ENCODE results near the gene HOXD9. TPM values are rescaled to one million over a fixed set of nuclear protein-coding genes. Genes with fewer than 3 reads are reported as not detected.

HOXD9 gene
- total RNA-seq, 1 experiment from 2014 or later, result not detected

DNA sequence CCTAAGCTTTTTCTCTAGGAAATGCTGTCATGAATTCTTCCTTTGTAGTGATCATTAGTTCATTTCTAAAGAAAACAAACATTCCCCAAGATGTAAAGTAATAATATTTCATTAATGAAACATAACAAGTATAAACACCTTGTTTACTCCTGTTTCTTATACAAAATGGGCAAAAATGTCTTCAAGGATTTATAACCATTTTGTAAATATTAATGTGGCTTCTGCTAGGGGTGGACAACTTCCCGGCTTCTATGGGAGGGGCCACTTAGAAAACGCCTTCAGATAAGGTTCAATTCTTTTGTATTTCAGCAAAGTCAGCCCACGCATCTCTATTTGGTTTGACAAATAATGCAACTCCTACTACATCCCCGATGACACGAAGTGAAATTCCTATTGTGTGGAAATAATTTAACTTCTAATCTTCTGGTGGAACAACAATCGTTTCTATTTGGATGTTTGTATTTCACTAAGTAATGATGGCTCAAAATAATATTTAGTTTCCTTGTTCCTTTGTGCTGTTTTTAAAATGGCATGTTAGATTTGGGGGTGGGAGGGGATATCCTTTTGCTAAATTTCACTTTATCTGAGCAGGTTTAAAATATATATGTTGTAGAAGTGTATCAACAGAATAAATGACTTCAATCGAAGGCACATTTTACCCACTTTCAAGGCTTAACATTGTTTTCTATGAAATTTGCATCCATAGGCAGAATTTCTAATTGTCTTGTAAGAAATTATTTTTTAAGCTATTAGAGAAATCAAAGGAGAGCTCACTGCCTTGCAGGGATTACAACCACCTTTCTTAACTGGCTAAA lies 51.3 kb downstream of the HOXD9 start:
- Histone ChIP-seq H3K9me3 (no peaks in the 10 kb centered on the region), H3K36me3 (ENCODE audit: control insufficient read depth, insufficient read depth, low read length) (no peaks in the 10 kb centered on the region), H3K4me3 (ENCODE audit: low read depth, low read length) (no peak overlapping the region), H3K4me1 (peaks cover 7% of the 10 kb centered on the region; the same call in 1 of the 2 replicates), H3K27me3 (replicated peaks; ENCODE audit: control insufficient read depth, insufficient read depth, low read length) (peaks cover 3% of the 10 kb centered on the region; the same call in 1 of the 2 replicates)
- Mint-ChIP-seq H3K36me3 (ENCODE audit: insufficient read depth, unreplicated experiment) (no peaks in the 10 kb centered on the region), H3K9me3 (ENCODE audit: unreplicated experiment) (no peaks in the 10 kb centered on the region), H3K4me3 (ENCODE audit: unreplicated experiment) (peak overlapping the region; percentile 37), H3K4me1 (ENCODE audit: low read depth, unreplicated experiment) (no peaks in the 10 kb centered on the region), H3K27me3 (ENCODE audit: insufficient read depth, unreplicated experiment) (peaks cover 9% of the 10 kb centered on the region), H3K27ac (ENCODE audit: unreplicated experiment) (no peak overlapping the region)
- no peak for DNase-seq
- intact Hi-C loops (cut with micrococcal nuclease; ENCODE audit: unreplicated experiment), result no loop called here
- CTCF ChIA-PET, result interaction anchor here (0.5 to 0.6 kb wide), 2 partner anchors 272 to 281 kb away, joined by 3 to 4 read pairs; no protein-coding TSS in a partner anchor
- TF ChIP-seq, protein P1, sequence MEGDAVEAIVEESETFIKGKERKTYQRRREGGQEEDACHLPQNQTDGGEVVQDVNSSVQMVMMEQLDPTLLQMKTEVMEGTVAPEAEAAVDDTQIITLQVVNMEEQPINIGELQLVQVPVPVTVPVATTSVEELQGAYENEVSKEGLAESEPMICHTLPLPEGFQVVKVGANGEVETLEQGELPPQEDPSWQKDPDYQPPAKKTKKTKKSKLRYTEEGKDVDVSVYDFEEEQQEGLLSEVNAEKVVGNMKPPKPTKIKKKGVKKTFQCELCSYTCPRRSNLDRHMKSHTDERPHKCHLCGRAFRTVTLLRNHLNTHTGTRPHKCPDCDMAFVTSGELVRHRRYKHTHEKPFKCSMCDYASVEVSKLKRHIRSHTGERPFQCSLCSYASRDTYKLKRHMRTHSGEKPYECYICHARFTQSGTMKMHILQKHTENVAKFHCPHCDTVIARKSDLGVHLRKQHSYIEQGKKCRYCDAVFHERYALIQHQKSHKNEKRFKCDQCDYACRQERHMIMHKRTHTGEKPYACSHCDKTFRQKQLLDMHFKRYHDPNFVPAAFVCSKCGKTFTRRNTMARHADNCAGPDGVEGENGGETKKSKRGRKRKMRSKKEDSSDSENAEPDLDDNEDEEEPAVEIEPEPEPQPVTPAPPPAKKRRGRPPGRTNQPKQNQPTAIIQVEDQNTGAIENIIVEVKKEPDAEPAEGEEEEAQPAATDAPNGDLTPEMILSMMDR (IDR thresholded peaks at IDR 0.05; ENCODE audit: insufficient read depth in 1 of 2, low read depth in 1 of 2, low read length in 1 of 2, severe bottlenecking in 1 of 2, unreplicated experiment in 1 of 2), result no peak
- POLR2A ChIA-PET, result no interaction called here
- BruUV-seq (replicated peaks), result no TSS peak

DNA sequence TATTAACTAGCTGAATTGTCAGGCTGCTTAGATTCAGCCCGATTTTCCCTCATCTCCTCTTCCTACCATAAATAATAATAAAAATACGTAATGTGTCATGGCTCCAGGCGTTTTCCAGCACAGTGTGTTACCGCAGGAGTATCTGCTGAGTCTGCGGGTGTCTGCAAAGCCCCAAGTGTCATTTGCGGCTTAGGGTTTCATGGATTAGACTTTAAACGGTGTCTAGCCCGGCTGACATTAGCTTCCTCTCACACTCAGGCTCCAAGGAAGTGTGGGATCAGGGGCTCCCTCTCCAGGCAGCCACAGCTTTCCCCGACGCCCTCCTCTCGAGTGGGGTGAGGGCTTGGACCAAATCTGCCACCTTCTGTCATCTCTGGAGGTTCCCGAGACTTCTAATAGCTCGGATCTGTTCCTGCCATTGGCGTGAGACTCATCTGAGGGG lies 51.9 kb downstream of the HOXD9 start:
- no peaks in the 10 kb centered on the region for H3K36me3 ChIP-seq (ENCODE audit: control insufficient read depth, insufficient read depth, low read length)
- H3K4me1 ChIP-seq, result peaks cover 7% of the 10 kb centered on the region; the same call in 1 of the 2 replicates
- H3K9me3 ChIP-seq, result no peaks in the 10 kb centered on the region
- no peaks in the 10 kb centered on the region for H3K9me3 Mint-ChIP-seq (ENCODE audit: unreplicated experiment)
- ChIA-PET POLR2A (no interaction called here), CTCF (interaction anchor here (0.5 to 0.7 kb wide), 3 partner anchors 51 to 281 kb away, joined by 3 to 4 read pairs (median 3); no protein-coding TSS in a partner anchor)
- no peaks in the 10 kb centered on the region for H3K4me1 Mint-ChIP-seq (ENCODE audit: low read depth, unreplicated experiment)
- BruUV-seq (replicated peaks), result no TSS peak
- peaks cover 3% of the 10 kb centered on the region; the same call in 1 of the 2 replicates for H3K27me3 ChIP-seq (replicated peaks; ENCODE audit: control insufficient read depth, insufficient read depth, low read length)
- TF ChIP-seq, protein P1 (IDR thresholded peaks at IDR 0.05; ENCODE audit: insufficient read depth in 1 of 2, low read depth in 1 of 2, low read length in 1 of 2, severe bottlenecking in 1 of 2, unreplicated experiment in 1 of 2), result no peak
- DNase-seq, result no peak
- H3K27me3 Mint-ChIP-seq (ENCODE audit: insufficient read depth, unreplicated experiment), result peaks cover 12% of the 10 kb centered on the region
- H3K4me3 ChIP-seq (ENCODE audit: low read depth, low read length), result no peak overlapping the region
- H3K36me3 Mint-ChIP-seq (ENCODE audit: insufficient read depth, unreplicated experiment), result no peaks in the 10 kb centered on the region
- peak overlapping the region; percentile 37 for H3K4me3 Mint-ChIP-seq (ENCODE audit: unreplicated experiment)
- intact Hi-C loops (cut with micrococcal nuclease; ENCODE audit: unreplicated experiment), result no loop called here
- H3K27ac Mint-ChIP-seq (ENCODE audit: unreplicated experiment), result no peak overlapping the region

Small RNA genes lying within 50 kb of the gene (microRNA-seq; reads per million reads assigned to microRNA genes)
- 646 reads per million, percentile 84 among the genes with 10 or more reads in this experiment for gene MIR10B

Other genes starting within 250 kb of the HOXD9 start
- 18.1 and 19.1 TPM in 2 replicates for gene LNPK, start 120.5 kb upstream of the HOXD9 start, total RNA-seq (2022)
- 0.07 TPM in 1 of 2 replicates, not detected in the other for gene EVX2, start 38.8 kb upstream of the HOXD9 start, total RNA-seq (2022)
- gene HOXD13, start 30.0 kb upstream of the HOXD9 start, total RNA-seq (2022), result not detected in 2 replicates
- gene HOXD12, start 22.9 kb upstream of the HOXD9 start, total RNA-seq (2022), result not detected in 2 replicates
- not detected in 2 replicates for gene HOXD11, start 15.4 kb upstream of the HOXD9 start, total RNA-seq (2022)
- gene HOXD10, start 5.9 kb upstream of the HOXD9 start, total RNA-seq (2022), result not detected in 2 replicates
- not detected in 2 replicates for gene HOXD8, start 7.0 kb downstream of the HOXD9 start, total RNA-seq (2022)
- gene HOXD4, start 28.8 kb downstream of the HOXD9 start, total RNA-seq (2022), result 1.00 and 1.2 TPM in 2 replicates
- gene HOXD3, start 34.6 kb downstream of the HOXD9 start, total RNA-seq (2022), result 1.2 and 1.5 TPM in 2 replicates
- not detected in 2 replicates for gene HOXD1, start 65.9 kb downstream of the HOXD9 start, total RNA-seq (2022)
- gene MTX2, start 146.7 kb downstream of the HOXD9 start, total RNA-seq (2022), result 33.3 and 33.7 TPM in 2 replicates

Data from Caco-2 (cell line).